OCI-LY7 (cell line): Measurements from ENCODE around the gene PEMT. TPM values are rescaled to one million over a fixed set of nuclear protein-coding genes. Genes with fewer than 3 reads are reported as not detected.

ENCODE experiments used
- BruUV-seq: library from RNA; stranded (reverse); fragments of 400-500 nt; replicated peaks from 2 replicates; lab custom pipeline; 2021; lab: Mats Ljungman, UMichigan
- CTCF ChIA-PET: fragments of 300-600 bp; sonication (Branson Sonifier 250); formaldehyde crosslinking; loops from one replicate; lab custom pipeline; 2022; ENCODE audit warnings: antibody characterized with exemption; ENCODE audit not compliant: unreplicated experiment; lab: Charles Lee
- POLR2A ChIA-PET: fragments of 300-600 bp; sonication (Branson Sonifier 250); formaldehyde crosslinking; loops from one replicate; lab custom pipeline; 2022; ENCODE audit warnings: antibody characterized with exemption; lab: Charles Lee
- DNase-seq: peaks from one replicate; pipeline ENCODE4 v3.0.0-alpha.2; 2015; ENCODE audit warnings: low spot score
- H2AFZ ChIP-seq: fragments of 200-600 bp; sonication (generic), shearing (Covaris generic); 2 replicates; pipeline ENCODE4 v1.6.1; 2014; ENCODE audit warnings: mild to moderate bottlenecking, antibody characterized with exemption, low read length, moderate library complexity
- H3K27ac ChIP-seq: fragments of 200-600 bp; sonication (generic); 2 replicates; pipeline ENCODE4 v1.5.1; 2014; ENCODE audit warnings: mixed run types, low read depth, mild to moderate bottlenecking, moderate library complexity, low read length, inconsistent platforms; ENCODE audit not compliant: poor library complexity, severe bottlenecking
- H3K36me3 ChIP-seq: fragments of 200-600 bp; sonication (generic); 2 replicates; pipeline ENCODE4 v1.6.1; 2014; ENCODE audit warnings: mild to moderate bottlenecking, antibody characterized with exemption, low read length, moderate library complexity, mixed read lengths; ENCODE audit not compliant: insufficient read depth
- H3K4me1 ChIP-seq: fragments of 200-600 bp; sonication (generic); 2 replicates; pipeline ENCODE4 v1.5.1; 2014; ENCODE audit warnings: mild to moderate bottlenecking, low read length; ENCODE audit not compliant: insufficient read depth, poor library complexity, severe bottlenecking
- H3K4me2 ChIP-seq: fragments of 200-600 bp; sonication (generic); 2 replicates; pipeline ENCODE4 v1.6.1; 2014; ENCODE audit warnings: mild to moderate bottlenecking, low read length
- H3K4me3 ChIP-seq: fragments of 200-600 bp; sonication (generic); 2 replicates; pipeline ENCODE4 v1.5.1; 2014; ENCODE audit warnings: mild to moderate bottlenecking, low read depth, low read length; ENCODE audit not compliant: poor library complexity, severe bottlenecking
- H3K79me2 ChIP-seq: fragments of 200-600 bp; sonication (generic); 2 replicates; pipeline ENCODE4 v1.6.1; 2016; ENCODE audit warnings: low read depth, mild to moderate bottlenecking, low read length, moderate library complexity, mixed read lengths; ENCODE audit not compliant: insufficient read depth
- H3K9me2 ChIP-seq: fragments of 200-600 bp; sonication (generic); 2 replicates; pipeline ENCODE4 v1.6.1; 2016; ENCODE audit warnings: mild to moderate bottlenecking, low read length, mixed read lengths; ENCODE audit not compliant: insufficient read depth
- H3K9me3 ChIP-seq: fragments of 200-600 bp; sonication (generic); 2 replicates; pipeline ENCODE4 v1.6.1; 2014; ENCODE audit warnings: mild to moderate bottlenecking, mixed run types, low read length, mixed read lengths
- H4K20me1 ChIP-seq: fragments of 200-600 bp; sonication (generic); 2 replicates; pipeline ENCODE4 v1.6.1; 2014; ENCODE audit warnings: mild to moderate bottlenecking, antibody characterized with exemption, low read length, moderate library complexity, mixed read lengths; ENCODE audit not compliant: insufficient read depth
- EZH2phosphoT487 ChIP-seq: fragments of 200-600 bp; sonication (generic); IDR thresholded peaks from 2 replicates; pipeline ENCODE4 v1.6.1; 2018; ENCODE audit warnings: low read depth, borderline replicate concordance, mild to moderate bottlenecking, mixed run types, antibody characterized with exemption, low read length, moderate library complexity, mixed read lengths
- intact Hi-C: fragments of 100-400 bp; cut with micrococcal nuclease; formaldehyde crosslinking; loops from one replicate; pipeline ENCODE4 v1.10.0; 2022; ENCODE audit not compliant: unreplicated experiment
- total RNA-seq, 2 experiments: library from RNA; depleted of rRNA in 1 of 2; stranded (reverse); fragments of >200 nt in 1 of 2; shearing (Covaris generic) in 1 of 2; gene quantifications; 2 replicates each; pipeline ENCODE4 v1.2.3, GENCODE V29; 2014 to 2022
- TF ChIP-seq, protein P1 (sequence below): fragments of 200-600 bp; sonication (generic); conservative IDR thresholded peaks from 2 replicates; pipeline ENCODE4 v1.5.1; 2014; ENCODE audit warnings: mild to moderate bottlenecking, antibody characterized with exemption, low read length, moderate library complexity, mixed read lengths

Gene PEMT
- total RNA-seq, 2 experiments from 2014 or later = 27.3 to 53.5 TPM

DNA sequence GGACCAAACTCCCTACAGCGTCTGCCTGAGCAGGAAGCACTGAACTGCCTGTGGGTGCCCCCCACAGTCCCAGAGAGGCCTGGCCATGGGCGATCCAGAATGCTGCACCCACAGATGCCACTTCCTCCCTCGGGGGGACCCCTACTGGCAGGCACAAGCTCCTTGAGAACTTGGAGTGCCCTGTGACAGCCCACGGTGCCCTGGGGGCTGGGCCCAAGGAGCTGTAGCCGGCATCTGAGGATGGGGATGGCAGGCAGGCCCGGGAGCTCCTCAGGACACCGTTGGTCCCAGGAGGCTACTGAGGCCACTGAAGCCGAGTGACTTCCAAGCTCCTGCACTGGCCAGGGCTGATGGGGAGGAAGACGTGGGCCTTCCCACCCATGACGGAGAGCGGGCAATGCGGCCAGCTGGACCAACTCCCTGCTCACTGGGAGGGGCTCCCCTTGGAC, 80.2 kb downstream of the PEMT start:
- Histone ChIP-seq H3K79me2 (no peaks in the 10 kb centered on the region), H3K4me1 (no peaks in the 10 kb centered on the region), H3K36me3 (no peaks in the 10 kb centered on the region), H3K9me2 (no peaks in the 10 kb centered on the region), H2AFZ (no peak overlapping the region), H4K20me1 (no peaks in the 10 kb centered on the region), H3K27ac (no peak overlapping the region), H3K9me3 (no peaks in the 10 kb centered on the region), H3K4me3 (no peak overlapping the region), H3K4me2 (no peak overlapping the region)
- TF ChIP-seq EZH2phosphoT487 = no peak
- TF ChIP-seq, protein P1, sequence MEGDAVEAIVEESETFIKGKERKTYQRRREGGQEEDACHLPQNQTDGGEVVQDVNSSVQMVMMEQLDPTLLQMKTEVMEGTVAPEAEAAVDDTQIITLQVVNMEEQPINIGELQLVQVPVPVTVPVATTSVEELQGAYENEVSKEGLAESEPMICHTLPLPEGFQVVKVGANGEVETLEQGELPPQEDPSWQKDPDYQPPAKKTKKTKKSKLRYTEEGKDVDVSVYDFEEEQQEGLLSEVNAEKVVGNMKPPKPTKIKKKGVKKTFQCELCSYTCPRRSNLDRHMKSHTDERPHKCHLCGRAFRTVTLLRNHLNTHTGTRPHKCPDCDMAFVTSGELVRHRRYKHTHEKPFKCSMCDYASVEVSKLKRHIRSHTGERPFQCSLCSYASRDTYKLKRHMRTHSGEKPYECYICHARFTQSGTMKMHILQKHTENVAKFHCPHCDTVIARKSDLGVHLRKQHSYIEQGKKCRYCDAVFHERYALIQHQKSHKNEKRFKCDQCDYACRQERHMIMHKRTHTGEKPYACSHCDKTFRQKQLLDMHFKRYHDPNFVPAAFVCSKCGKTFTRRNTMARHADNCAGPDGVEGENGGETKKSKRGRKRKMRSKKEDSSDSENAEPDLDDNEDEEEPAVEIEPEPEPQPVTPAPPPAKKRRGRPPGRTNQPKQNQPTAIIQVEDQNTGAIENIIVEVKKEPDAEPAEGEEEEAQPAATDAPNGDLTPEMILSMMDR = no peak
- CTCF ChIA-PET = no interaction called here
- no TSS peak for BruUV-seq
- intact Hi-C loops = no loop called here
- POLR2A ChIA-PET = no interaction called here
- no peak for DNase-seq

- Histone ChIP-seq H4K20me1 (no peaks in the 10 kb centered on the region), H2AFZ (no peak overlapping the region), H3K4me1 (no peaks in the 10 kb centered on the region), H3K36me3 (no peaks in the 10 kb centered on the region), H3K27ac (no peak overlapping the region), H3K4me2 (no peak overlapping the region), H3K9me2 (no peaks in the 10 kb centered on the region), H3K4me3 (no peak overlapping the region), H3K79me2 (no peaks in the 10 kb centered on the region), H3K9me3 (no peaks in the 10 kb centered on the region)
- intact Hi-C loops = no loop called here
- DNase-seq = no peak
- CTCF ChIA-PET = no interaction called here
- no TSS peak for BruUV-seq
- POLR2A ChIA-PET = no interaction called here
- TF ChIP-seq EZH2phosphoT487 = no peak
- TF ChIP-seq, protein P1 = no peak
These were observed 80.8 kb downstream of the PEMT start for GRCh38 chr17:17510456-17511292.
